Measurements from ENCODE around the gene NDUFS2.
A peak's percentile ranks its signal among the peaks of the same experiment; 100 is the strongest.

DNA sequence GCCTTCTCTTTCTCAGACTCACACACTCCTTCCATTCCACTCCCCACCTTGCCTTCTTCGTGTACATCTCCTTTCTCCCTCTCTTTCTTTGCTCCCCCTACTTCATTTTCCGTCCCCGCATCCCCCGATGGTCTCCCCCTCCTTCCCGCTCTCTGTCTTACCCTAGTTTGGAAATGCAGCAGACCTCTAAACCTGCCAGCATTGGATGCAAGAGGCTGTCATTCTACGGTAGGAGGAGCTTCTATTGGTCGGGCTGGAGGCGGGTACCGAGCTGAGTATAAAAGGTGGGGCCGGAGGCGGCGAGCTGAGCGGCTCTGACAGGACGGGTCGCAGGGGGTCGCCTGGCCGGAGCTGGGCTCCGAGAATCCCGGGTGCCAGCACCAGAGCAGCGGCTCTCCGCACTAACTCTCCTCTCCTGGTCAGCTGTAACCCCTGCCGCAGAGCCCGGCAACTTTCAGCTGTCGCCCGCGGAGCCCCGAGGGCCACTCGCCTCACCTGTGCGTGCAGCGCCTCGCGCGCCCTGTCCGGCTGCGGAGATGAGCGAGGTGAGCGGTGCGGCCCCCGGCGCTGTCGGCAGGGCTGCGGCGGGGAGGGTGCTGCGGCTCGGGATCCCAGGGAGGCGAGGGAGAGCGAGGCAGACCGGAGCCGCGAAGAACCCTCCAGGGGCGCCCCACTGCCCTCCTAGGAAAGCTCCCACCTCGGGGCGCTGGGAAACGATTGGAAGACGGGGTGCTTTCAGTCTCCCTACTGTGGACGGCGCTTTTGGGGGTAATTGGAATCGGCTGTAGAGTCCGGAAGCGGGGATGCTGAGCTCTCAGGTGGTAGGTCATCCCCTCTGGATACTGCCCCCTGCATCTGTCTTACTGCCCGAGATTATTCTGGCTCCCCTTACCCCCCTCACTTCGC lies 56.5 kb downstream of the NDUFS2 start, which contains the start of gene PCP4L1:
- TF ChIP-seq, protein P1, sequence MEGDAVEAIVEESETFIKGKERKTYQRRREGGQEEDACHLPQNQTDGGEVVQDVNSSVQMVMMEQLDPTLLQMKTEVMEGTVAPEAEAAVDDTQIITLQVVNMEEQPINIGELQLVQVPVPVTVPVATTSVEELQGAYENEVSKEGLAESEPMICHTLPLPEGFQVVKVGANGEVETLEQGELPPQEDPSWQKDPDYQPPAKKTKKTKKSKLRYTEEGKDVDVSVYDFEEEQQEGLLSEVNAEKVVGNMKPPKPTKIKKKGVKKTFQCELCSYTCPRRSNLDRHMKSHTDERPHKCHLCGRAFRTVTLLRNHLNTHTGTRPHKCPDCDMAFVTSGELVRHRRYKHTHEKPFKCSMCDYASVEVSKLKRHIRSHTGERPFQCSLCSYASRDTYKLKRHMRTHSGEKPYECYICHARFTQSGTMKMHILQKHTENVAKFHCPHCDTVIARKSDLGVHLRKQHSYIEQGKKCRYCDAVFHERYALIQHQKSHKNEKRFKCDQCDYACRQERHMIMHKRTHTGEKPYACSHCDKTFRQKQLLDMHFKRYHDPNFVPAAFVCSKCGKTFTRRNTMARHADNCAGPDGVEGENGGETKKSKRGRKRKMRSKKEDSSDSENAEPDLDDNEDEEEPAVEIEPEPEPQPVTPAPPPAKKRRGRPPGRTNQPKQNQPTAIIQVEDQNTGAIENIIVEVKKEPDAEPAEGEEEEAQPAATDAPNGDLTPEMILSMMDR (IDR thresholded peaks at IDR 0.05; ENCODE audit: control extremely low read depth in 1 of 3, insufficient read depth in 1 of 3, low read depth in 1 of 3, low read length in 3 of 3), result no peak
- TF ChIP-seq POLR2A (IDR thresholded peaks at IDR 0.05; ENCODE audit: control extremely low read depth in 1 of 2, low read depth in 2 of 2, low read length in 2 of 2) (peak in 1 of 2 experiments; percentile 82; a peak in 2 of 3 replicates), HDAC2 (IDR thresholded peaks at IDR 0.05; ENCODE audit: borderline replicate concordance in 1 of 2, low read depth in 2 of 2, low read length in 2 of 2) (0 out of 4 replicates have a peak, but pooled peaks of 1 of the 2 experiments have one; percentile 60), SP2 (IDR thresholded peaks at IDR 0.05; ENCODE audit: low read length) (peak; percentile 65), TBP (IDR thresholded peaks at IDR 0.05; ENCODE audit: low read depth, low read length) (peak; percentile 94), TAF1 (IDR thresholded peaks at IDR 0.05; ENCODE audit: low read depth, low read length) (peak; percentile 60; the same call in 1 of the 2 replicates), NANOG (IDR thresholded peaks at IDR 0.05; ENCODE audit: insufficient read depth, low read depth, low read length, poor library complexity, severe bottlenecking) (no peak), HDAC6 (IDR thresholded peaks at IDR 0.05; ENCODE audit: low read depth, low read length) (no peak), CEBPB (IDR thresholded peaks at IDR 0.05; ENCODE audit: low read depth, low read length) (no peak), POLR2AphosphoS5 (IDR thresholded peaks at IDR 0.05; ENCODE audit: low read depth, low read length) (0 out of 2 replicates have a peak, but pooled peaks have one; percentile 48), CREB1 (IDR thresholded peaks at IDR 0.05) (no peak)
- TF ChIP-seq, protein P2, sequence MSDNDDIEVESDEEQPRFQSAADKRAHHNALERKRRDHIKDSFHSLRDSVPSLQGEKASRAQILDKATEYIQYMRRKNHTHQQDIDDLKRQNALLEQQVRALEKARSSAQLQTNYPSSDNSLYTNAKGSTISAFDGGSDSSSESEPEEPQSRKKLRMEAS (IDR thresholded peaks at IDR 0.05), result peak; percentile 71

All from H1 (cell line).